ENCODE data around the gene INPP5J.

Gene INPP5J

DNA sequence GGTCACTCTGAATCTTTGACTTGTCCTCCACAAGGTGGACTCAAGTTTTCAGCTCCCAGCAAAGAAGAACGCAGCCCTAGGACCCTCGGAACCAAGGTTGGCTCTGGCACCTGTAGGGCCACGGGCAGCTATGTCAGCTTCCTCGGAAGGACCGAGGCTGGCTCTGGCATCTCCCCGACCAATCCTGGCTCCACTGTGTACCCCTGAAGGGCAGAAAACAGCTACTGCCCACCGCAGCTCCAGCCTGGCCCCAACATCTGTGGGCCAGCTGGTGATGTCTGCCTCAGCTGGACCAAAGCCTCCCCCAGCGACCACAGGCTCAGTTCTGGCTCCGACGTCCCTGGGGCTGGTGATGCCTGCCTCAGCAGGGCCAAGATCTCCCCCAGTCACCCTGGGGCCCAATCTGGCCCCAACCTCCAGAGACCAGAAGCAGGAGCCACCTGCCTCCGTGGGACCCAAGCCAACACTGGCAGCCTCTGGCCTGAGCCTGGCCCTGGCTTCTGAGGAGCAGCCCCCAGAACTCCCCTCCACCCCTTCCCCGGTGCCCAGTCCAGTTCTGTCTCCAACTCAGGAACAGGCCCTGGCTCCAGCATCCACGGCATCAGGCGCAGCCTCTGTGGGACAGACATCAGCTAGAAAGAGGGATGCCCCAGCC, 2.2 kb downstream of the INPP5J start:
- DNase-seq (ENCODE audit: low spot score): no peak

DNA sequence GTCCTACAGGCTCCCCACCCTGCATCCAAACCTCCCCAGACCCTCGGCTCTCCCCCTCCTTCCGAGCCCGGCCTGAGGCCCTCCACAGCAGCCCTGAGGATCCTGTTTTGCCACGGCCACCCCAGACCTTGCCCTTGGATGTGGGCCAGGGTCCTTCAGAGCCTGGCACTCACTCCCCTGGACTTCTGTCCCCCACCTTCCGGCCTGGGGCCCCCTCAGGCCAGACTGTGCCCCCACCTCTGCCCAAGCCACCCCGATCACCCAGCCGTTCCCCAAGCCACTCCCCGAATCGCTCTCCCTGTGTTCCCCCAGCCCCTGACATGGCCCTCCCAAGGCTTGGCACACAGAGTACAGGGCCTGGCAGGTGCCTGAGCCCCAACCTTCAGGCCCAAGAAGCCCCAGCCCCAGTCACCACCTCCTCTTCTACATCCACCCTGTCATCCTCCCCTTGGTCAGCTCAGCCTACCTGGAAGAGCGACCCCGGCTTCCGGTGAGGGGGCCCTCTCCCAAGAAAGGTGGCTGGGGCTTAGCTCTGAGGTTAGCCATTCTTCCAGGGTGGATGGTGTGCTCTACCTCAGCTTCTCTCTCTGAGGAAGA, 2.9 kb downstream of the INPP5J start:
- DNase-seq (ENCODE audit: low spot score): no peak

DNA sequence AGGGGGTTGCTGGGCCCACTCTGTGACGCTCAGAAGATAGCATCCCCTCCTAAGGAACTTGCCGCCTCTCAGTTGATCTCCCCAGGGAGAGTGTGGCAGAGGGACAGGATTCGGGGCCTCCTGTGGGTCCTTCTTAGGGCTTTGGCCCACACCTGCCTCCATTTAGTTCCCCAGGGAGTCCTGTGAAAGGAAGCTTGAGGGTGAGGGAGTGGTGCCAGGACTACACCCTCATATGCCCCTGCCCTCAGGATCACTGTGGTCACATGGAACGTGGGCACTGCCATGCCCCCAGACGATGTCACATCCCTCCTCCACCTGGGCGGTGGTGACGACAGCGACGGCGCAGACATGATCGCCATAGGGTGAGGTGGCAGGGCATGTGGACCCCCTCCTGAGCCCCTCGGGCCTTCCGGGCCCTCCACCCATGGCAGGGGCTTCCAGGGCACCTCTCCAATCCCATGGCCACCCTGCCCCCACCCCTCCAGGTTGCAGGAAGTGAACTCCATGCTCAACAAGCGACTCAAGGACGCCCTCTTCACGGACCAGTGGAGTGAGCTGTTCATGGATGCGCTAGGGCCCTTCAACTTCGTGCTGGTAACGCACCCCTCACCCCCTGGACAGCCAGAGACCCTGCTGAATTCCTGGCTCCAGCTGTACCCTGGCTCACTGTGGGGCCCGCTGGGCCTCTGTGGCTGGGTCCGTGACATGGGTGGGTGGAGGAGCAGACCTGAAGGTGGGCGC, 3.5 kb downstream of the INPP5J start:
- DNase-seq (ENCODE audit: low spot score): no peak

DNA sequence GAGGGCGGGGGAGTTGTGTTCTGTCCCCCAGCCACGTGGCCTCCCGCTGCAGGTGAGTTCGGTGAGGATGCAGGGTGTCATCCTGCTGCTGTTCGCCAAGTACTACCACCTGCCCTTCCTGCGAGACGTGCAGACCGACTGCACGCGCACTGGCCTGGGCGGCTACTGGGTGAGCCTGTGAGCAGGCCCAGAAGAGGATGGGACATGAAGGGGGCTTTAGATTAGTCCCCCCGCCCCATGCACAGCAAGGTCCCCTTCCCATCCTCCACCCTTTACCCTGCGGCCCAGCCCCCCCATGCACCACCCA, 4.1 kb downstream of the INPP5J start:
- no peak for DNase-seq (ENCODE audit: low spot score)

DNA sequence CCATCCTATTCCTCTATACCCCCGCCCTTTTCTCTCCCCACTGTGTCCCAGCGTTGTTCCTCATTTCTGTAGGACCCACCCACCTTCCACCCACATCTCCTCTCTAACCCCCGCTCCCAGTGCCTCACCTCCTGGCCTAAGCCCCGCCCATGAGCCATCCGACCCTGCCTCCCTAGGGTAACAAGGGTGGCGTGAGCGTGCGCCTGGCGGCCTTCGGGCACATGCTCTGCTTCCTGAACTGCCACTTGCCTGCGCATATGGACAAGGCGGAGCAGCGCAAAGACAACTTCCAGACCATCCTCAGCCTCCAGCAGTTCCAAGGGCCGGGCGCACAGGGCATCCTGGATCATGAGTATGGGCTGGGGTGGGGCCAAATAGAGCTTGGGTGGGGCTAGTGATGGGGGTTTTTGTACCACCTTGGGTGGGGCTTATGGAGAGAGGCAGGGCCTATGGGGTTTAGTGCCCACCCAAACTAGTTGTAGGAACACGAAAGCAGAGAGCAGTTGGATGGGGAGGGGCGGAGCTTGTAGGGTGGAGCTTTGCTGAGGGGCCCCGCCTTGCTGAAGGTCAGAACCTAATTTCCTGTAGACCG, 4.5 kb downstream of the INPP5J start:
- DNase-seq (ENCODE audit: low spot score): no peak

DNA sequence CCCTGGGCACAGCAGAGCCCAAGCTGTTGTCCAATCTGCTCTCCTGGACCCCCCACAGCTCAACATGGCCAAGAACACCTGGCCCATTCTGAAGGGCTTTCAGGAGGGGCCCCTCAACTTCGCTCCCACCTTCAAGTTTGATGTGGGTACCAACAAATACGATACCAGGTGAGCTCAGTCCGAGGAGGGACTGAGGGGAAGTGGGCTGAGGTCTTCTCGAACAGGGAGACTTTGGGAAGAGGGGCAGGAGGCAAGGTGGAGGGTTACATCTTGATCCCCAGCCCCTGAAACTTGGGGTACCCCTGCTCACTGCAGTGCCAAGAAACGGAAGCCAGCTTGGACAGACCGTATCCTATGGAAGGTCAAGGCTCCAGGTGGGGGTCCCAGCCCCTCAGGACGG, 5.4 kb downstream of the INPP5J start:
- no peak for DNase-seq (ENCODE audit: low spot score)

DNA sequence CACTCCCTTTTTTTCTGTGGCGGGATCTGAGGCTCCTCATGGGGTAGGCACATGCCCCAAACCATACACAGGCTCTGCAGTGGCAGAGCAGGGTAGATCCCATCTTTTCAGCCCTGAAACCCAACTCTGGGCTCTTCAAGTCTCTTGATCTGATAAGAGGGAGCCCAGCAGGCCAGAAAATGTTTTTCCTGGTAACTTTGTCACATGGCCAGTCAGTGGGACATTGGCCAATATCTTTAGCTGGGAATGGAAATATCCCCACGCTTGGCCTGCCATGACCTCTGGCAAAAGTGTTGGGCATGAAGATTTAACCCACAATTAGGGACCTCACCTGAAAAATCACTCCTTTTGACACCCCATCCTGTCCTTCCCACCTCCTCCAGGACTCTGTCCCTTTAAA, 8.1 kb downstream of the INPP5J start:
- DNase-seq (ENCODE audit: low spot score): no peak

DNA sequence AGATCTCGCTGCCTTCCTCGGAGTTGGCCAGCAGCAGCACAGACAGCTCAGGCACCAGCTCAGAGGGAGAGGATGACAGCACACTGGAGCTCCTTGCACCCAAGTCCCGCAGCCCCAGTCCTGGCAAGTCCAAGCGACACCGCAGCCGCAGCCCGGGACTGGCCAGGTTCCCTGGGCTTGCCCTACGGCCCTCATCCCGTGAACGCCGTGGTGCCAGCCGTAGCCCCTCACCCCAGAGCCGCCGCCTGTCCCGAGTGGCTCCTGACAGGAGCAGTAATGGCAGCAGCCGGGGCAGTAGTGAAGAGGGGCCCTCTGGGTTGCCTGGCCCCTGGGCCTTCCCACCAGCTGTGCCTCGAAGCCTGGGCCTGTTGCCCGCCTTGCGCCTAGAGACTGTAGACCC, 11.1 kb downstream of the INPP5J start:
- DNase-seq (ENCODE audit: low spot score): no peak

DNA sequence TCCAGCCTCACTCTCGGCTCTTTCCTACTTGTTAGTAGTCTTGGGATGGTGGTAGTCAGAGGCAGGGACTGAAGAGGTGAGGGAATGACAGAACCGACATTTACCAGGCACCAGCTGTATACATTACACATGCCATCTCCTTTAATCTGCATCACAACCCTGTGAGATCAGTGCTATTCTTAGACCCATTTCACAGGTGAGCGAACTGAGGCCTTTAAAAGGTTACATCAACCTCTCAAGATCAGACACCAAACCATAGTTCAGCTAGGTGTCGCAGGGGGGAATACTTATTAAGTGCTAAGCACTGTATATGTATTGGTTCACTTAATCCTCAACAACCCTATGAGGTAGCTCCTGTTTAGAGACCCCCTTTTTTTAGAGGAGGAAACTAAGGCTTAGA, 11.9 kb downstream of the INPP5J start:
- DNase-seq (ENCODE audit: low spot score): peak; percentile 35

DNA sequence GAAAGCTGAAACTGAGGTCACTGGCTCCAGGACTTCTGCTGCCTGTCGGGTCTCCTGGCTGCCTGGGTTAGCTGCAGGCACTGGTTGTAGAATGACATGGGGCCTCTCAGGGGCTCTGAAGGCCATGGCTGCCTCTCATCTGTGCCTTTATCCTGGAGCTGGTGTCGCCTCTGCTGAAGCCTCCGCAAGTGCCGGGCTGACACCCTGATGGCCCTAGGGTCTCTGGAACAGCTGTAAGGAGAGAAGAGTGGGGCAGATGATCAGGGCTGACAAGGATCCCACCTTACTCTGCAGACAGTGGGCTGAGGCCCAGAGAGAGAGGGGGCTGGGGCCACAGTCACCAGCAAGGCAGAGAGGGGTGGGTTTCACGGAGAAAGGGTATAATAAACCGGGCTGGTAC, 12.9 kb downstream of the INPP5J start:
- no peak for DNase-seq (ENCODE audit: low spot score)

DNA sequence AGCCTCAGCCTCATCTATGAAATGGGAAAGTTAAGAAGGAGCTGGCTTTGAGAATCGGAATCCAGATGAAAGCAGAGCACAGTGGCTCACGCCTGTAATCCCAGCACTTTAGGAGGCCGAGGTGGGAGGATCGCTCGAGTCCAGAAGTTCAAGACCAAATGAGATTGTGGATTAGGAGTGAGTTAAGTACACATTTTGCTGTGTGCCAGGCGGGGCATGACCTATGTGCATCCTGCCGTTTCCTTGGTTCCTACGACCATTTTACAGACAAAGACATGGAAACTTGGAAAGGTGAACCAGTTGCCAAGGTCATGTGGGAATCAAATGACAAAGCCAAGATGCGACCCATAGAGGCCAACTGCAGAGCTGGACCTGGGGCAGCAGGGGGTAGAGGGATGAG, 13.4 kb downstream of the INPP5J start:
- no peak for DNase-seq (ENCODE audit: low spot score)

DNA sequence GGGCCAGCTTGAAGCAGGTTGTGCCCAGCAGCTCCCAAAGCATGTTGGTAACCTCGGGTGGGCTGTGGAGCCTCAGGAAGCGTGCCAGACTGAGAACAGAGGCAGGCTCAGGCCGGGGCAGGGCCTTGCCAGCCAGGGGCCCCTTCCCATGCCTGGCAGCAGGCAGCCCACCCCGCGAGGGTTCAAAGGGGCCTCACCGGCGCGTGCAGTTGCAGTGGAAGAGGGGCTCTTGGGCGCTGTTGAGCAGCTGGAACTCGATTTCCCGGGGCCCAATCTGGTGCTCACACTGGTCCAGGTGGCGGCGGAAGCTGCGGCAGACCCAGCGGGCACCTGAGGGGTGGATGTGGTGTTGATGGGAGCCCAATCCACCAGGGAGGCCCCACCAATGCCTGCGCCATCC, 13.9 kb downstream of the INPP5J start:
- DNase-seq (ENCODE audit: low spot score): no peak

DNA sequence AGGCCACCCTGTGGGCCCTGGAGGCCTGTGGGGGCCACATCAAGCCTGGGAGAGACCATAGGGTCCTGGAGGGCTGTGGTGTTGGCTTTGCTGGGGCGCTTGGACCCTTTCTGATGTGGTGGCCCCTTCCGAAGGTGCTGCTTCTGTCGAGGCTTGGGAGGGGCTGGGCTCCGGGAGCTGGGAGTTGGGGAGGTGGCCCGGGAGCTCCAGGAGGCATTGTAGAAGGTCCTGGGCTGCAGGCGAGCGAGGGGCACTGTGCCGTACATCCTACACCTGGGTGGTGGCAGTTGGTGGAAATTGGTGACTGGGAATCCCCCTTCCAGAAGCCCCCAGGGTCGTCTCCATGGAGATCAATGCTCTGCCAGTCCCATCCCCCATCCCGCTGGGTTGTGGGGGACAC, 15.0 kb downstream of the INPP5J start:
- no peak for DNase-seq (ENCODE audit: low spot score)

DNA sequence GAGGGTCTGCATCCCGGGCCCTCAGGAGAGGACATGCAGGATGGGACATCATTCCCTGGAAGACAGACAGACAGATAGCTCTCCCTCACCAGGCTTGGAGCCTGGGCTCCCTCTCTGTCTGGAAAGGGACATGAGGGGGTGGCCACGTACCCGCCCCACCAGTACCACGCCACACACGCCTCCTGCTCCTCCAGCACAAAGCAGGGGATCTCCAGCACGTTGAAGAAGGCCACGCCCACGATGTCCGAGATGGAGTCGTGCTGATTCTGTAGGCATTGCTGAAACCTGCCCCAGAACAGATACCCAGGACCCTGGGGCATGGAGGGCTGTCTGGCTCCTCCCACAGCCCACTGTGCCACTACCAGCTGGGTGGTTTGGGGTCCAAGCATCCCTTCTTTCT, 15.4 kb downstream of the INPP5J start:
- no peak for DNase-seq (ENCODE audit: low spot score)

DNA sequence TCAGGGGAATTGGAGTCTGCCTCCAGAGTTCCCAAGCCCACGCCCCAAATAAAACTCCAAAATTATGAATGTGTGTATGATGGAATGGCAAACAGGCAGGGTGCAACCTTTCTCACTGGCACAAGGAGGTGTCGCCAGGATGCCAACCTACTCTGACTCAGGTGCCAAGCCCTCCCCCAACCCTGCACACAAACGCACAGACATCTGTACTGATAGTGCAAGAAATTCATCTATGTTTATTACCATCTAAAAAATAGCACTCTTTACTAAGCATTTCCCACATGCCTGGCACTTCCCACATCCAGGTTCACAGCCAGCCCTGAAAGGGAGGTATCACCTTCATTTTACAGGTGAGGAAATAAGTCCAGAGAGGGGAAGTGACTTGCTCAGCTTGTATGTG, 16.3 kb downstream of the INPP5J start:
- no peak for DNase-seq (ENCODE audit: low spot score)

DNA sequence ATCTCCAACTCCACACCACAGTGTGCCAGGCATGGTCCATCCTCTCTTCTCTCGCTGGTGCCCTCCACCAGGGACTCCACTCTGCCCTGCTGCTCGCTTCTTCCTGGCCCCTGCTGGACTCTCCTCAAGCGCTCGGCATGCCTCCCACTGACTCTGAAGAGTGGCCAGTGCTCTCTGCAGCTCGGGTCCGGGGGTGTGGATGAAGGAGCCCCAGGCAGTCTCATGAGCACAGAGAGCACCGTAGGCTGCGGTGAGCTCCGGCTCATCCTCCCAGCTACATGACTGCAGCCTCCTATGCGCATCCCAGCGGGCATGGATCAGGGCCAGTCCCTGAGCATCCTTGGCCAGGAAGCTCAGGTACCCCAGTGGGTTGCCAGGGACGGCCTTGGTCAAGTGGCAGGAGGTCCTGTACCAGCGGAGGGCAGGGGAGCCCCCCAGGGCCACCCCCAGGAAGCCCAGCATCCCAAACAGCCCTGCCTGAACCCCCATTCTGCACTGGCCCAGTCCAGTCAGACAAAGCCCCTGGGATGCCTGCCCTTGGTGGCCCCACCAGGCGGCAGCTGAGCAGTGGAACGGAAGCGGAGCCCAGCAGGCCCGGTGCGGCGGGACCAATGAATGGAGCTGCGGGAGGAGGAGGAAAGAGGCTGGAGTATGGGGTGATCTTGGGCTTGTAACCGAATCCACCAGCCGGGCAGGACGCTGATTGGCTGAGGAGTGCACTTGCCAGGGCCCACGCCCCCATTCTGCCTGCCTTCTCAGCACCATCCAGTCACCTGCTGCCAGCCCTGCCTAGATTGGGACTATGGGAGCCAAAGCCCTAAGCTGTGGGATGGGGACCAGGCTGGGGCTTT, 17.3 kb downstream of the INPP5J start, which contains the start of gene PLA2G3:
Gene PLA2G3 (minus strand): TSS at position 643 of the 851 bp plus-strand sequence. CDS start 154 bp downstream, at position 489.
- DNase-seq (ENCODE audit: low spot score): no peak

DNA sequence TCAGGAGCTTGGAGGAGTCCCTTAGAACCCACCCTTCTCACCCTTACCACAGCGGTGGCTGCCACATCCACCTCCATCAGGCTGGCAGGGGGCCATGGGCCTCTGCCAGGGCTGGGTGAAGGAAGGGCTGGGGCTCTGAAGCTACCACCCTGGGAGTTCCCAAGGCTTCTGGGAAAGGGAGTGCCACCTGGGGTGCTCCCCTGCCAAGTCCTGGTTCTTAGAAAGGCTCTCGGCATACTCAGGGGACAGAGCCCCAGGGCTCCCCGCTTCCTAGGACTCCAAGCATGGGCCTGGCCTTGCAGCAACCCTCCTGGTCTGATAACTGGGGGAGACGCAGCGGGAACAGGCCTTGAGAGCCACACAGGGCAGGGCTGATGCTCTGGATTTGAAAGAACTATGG, 18.0 kb downstream of the INPP5J start:
- no peak for DNase-seq (ENCODE audit: low spot score)

DNA sequence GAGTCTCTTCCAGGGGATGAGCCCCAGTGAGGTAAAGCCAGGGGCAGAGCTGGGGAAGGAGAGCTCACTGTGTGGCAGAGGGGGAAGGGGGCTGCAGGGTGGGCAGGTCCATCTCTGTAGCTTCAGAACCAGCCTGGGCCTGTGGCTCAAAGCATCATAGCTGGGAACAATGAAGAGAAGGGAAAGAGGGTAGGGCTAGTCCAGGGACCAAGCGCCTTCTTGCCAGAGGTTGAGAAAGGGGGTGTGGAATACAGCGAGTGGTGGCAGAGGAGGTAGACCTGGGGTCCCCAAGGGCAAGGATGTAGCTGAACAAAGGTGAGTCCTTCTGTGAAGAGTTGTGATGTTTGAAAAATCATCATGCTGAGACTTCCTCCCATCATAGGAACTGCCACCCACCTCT, 18.8 kb downstream of the INPP5J start:
- DNase-seq (ENCODE audit: low spot score): no peak

DNA sequence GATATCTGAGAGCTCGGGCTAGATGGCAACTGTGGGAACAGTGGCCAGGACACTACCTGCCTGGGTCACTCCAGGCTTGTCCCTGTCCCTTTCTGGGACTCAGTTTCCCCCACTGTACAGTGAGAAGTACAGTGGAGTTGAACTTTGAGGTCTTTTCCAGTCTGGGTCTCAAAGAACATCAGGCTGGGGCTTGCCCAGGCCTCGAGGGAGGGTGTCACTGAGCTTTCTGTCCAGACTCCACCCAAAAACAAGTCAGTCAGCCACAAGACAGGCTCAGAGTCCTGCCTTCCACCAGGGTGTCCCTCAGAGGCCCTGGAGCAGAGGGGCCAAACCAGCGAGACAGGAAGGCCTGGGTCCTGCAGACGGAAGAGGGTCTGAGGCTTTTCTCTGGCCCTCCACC, 19.5 kb downstream of the INPP5J start:
- DNase-seq (ENCODE audit: low spot score): no peak

DNA sequence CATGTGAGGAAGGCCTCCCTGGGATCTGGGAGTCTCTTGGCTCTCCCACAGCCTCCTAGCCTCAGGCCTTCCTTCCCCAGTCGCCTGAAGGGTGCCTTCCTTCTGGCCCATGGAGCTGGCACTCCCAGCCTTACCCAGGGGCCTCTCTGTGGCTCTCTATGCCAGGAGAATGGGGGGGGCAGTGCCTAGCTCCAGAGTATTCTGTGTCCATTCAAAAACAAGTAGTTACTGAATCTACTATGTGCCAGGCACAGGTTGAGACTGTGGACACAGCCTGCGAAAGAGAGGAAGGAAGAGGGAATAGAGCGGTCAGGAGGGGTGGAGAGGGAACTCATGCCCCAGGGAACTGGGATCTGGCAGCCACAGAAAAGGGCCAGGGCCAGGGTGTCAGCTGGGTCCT, 20.3 kb downstream of the INPP5J start:
- DNase-seq (ENCODE audit: low spot score): no peak

DNA sequence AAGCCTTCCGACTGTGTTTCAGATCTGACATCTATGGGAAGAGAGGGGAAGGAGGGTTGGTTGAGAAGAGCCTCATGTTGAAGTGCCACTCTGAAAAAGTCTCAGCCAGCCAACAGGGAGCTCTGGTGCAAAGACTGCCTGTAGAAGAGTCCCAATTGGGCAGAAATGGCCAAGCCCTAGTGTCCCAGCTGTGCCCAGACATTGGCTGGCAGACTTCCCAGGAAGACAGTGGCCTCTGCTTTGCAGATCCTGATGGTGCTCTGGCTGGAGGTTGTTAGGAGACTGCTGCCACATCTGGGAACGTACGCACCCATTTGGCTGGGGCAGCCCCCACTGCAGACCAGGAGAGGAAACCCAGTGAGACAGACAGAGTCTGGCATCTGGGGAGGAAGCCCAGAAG, 20.8 kb downstream of the INPP5J start:
- no peak for DNase-seq (ENCODE audit: low spot score)

DNA sequence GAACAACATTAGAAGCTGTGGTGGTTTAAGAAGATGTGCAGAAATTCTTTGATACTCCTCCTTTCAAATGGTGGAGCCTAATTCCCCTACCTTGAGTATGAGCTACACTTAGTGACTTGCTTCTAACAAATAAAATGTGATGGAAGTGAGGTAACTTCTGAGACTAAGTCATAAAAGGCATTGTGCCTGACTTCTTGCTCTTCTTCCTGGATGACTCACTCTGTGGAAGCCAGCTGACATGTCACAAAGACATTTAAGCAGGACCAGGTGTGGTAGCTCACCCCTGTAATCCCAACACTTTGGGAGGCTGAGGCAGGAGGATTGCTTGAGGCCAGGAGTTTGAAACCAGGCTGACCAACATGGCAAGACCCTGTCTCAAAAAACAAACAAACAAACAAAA, 21.5 kb downstream of the INPP5J start:
- DNase-seq (ENCODE audit: low spot score): peak; percentile 83

Measured in kidney tubule cell (primary cell).